H7 (cell line): ENCODE results near the gene AVPR1A. TPM values are rescaled to one million over a fixed set of nuclear protein-coding genes. Genes with fewer than 3 reads are reported as not detected.
"Not testable (repeated sequence)": the region's sequence is repeated elsewhere in the genome, so short reads cannot be mapped to it uniquely, and the experiment has no call there.

ENCODE experiments used
- DNase-seq: peaks from one replicate; pipeline ENCODE4 v3.0.0; 2012
- H3K27me3 ChIP-seq: 2 replicates; pipeline ENCODE4 v1.6.0; 2011; ENCODE audit warnings: mild to moderate bottlenecking, low read length; ENCODE audit not compliant: control insufficient read depth, insufficient read depth
- H3K36me3 ChIP-seq: replicated peaks from 2 replicates; pipeline ENCODE4 v1.5.1; 2011; ENCODE audit warnings: low read length; ENCODE audit not compliant: control insufficient read depth, insufficient read depth
- H3K4me3 ChIP-seq: 2 replicates; pipeline ENCODE4 v1.5.1; 2011; ENCODE audit warnings: low read depth, mild to moderate bottlenecking, control low read depth, low read length, moderate library complexity; ENCODE audit not compliant: insufficient read depth
- total RNA-seq: library from RNA; depleted of rRNA; stranded (reverse); fragments of >200 nt; shearing (Covaris generic); gene quantifications from 2 replicates; pipeline ENCODE4 v1.2.3, GENCODE V29; 2014; rRNA removed

Gene AVPR1A
- 0.03 TPM in 1 of 2 replicates, not detected in the other for total RNA-seq

DNA sequence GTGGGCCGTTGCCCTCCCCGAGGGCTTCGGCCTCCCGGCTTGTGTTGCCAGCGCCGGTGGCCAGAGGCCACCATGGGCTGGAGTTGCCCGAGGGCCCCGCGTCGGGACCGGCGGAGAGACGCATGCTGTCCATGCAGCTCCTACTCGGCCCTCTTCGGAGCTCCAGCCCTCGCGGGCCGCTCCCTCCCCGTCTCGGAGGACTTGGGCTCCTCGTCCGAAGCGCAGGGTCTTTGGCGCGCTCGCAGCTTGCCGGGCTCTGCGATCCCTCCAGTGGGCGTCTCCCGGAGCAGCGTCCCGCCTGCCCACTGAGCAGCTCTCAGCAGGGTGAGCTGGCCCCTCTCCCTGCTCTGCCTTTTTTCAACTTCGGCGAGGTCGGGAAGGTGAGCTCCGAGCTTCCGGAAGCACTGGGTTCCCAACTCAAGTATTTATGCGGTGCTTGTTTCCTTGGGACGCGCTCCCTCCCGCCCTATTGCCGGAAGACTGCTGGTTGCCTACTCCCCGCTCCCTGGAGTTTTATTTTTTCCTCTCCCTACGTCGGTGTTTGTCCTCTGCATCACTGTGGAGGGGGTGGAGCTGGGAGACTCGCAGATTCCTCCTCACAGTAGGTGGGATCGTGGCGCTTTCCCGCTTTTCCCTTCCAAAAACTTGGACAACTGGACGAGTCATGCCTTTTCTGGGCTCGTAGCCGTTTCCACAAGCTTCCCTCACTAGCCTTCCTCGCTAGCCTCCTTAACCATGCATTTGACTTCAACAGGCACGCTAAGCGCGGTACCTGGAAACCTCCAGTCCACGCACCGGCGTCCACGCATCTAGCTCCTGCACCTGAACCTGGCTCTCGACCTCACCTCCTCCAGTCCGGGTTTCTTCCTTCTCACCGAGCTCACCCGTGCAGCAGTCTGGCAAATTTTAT, at the start of gene AVPR1A:
TSS of gene AVPR1A (minus strand) at position 489 of the 910 bp plus-strand sequence. CDS start at position 124, 365 bp downstream.
- peak; percentile 78 for DNase-seq

GRCh38 chr12:63196168-63196567, 45.2 kb upstream of the AVPR1A start:
- no peak for DNase-seq
- H3K27me3 ChIP-seq = no peaks in the 10 kb centered on the region
- H3K4me3 ChIP-seq = no peak overlapping the region
- H3K36me3 ChIP-seq = no peaks in the 10 kb centered on the region

More for the DNA sequence above, at the start of gene AVPR1A:
- Histone ChIP-seq H3K36me3 (no peaks in the 10 kb centered on the region), H3K27me3 (peaks cover 44% of the 10 kb centered on the region), H3K4me3 (peak within 1 kb of the TSS; percentile 49)

GRCh38 chr12:63179224-63179623, 28.2 kb upstream of the AVPR1A start:
- Histone ChIP-seq H3K4me3 (no peak overlapping the region), H3K27me3 (no peaks in the 10 kb centered on the region), H3K36me3 (no peaks in the 10 kb centered on the region)
- no peak for DNase-seq

- no peaks in the 10 kb centered on the region for H3K36me3 ChIP-seq
- no peak for DNase-seq
- no peak overlapping the region for H3K4me3 ChIP-seq
- H3K27me3 ChIP-seq = no peaks in the 10 kb centered on the region
Measured at GRCh38 chr12:63170321-63170720, 19.3 kb upstream of the AVPR1A start.

DNA sequence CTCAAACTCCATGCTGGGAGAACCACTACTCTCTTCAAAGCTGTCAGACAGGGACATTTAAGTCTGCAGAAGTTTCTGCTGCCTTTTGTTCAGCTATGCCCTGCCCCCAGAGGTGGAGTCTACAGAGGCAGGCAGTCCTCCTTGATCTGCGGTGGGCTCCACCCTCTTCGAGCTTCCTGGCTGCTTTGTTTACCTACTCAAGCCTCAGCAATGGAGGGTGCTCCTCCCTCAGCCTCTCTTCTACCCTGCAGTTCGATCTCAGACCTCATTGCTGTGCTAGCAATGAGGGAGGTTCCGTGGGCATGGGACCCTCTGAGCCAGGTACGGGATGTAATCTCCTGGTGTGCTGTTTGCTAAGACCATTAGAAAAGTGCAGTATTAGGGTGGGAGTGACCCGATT, 16.7 kb upstream of the AVPR1A start:
- H3K4me3 ChIP-seq, H3K27me3 ChIP-seq, H3K36me3 ChIP-seq, DNase-seq: not testable (repeated sequence)

DNA sequence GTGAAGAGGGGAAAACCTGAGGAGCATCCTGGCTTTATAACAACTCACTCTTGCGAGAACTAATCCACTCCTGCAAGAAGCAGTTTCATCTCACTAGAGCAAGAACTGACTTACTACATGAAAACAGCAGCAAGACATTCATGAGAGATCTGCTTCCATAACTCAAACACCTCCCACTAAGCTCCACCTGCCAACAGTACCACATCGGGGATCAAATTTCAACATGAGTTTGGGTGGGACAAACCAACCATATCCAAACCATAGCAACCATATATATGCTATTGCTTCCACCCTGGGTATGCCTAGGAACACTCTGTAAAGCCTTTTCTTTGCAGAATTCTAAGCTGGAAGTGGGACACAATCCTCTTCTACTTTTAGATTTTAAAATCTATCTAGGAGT, 13.9 kb upstream of the AVPR1A start:
- DNase-seq = no peak
- H3K27me3 ChIP-seq = no peaks in the 10 kb centered on the region
- H3K4me3 ChIP-seq = no peak overlapping the region
- H3K36me3 ChIP-seq = no peaks in the 10 kb centered on the region

DNA sequence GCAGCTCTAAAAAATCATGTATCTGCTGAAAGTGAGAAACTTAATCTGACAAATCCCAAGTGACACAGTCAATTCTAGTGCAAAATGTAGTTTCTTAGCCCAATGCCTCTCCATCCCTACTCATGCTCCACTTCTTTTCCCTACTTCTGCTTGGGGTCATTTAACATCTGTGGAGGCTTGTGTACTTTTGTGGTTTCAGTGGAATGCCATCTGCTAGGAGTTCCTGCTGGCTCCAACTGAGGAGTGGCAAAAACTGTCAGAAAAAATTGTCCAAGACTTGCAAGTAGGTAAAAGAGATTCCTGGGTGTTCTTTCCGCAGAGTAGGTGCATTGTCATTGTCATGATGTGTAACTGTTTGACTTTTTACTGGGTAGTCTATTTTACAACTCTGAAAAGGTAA, 12.5 kb upstream of the AVPR1A start:
- Histone ChIP-seq H3K4me3 (no peak overlapping the region), H3K36me3 (no peaks in the 10 kb centered on the region), H3K27me3 (no peaks in the 10 kb centered on the region)
- DNase-seq = no peak

- no peak for DNase-seq
- H3K4me3 ChIP-seq = no peak overlapping the region
- H3K36me3 ChIP-seq = no peaks in the 10 kb centered on the region
- peaks cover 17% of the 10 kb centered on the region for H3K27me3 ChIP-seq
Measured at GRCh38 chr12:63155375-63155774, 4.4 kb upstream of the AVPR1A start.

GRCh38 chr12:63154560-63154959, 3.6 kb upstream of the AVPR1A start:
- Histone ChIP-seq H3K4me3 (no peak overlapping the region), H3K27me3 (peaks cover 25% of the 10 kb centered on the region), H3K36me3 (no peaks in the 10 kb centered on the region)
- no peak for DNase-seq

DNA sequence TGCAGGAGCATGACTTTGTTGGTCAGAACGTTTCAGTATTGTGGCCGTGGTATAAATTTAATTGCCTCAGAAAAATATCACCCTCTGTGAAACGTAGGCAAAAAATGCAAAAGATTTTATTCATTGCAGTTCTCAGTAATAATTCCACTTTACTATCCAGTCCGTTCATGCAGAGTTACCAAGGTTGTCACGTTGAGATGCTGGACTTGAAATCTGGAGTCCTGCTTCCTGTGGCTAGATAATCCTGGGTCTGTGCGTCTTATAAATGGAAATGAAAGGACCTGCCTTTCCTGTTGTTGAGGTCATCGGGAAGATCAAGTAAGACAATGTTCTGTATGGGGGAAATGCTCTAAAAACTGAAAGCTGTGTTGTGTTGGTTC, 1.3 kb upstream of the AVPR1A start:
- DNase-seq = no peak
- H3K27me3 ChIP-seq = peaks cover 44% of the 10 kb centered on the region
- H3K36me3 ChIP-seq = no peaks in the 10 kb centered on the region
- no peak overlapping the region for H3K4me3 ChIP-seq

DNA sequence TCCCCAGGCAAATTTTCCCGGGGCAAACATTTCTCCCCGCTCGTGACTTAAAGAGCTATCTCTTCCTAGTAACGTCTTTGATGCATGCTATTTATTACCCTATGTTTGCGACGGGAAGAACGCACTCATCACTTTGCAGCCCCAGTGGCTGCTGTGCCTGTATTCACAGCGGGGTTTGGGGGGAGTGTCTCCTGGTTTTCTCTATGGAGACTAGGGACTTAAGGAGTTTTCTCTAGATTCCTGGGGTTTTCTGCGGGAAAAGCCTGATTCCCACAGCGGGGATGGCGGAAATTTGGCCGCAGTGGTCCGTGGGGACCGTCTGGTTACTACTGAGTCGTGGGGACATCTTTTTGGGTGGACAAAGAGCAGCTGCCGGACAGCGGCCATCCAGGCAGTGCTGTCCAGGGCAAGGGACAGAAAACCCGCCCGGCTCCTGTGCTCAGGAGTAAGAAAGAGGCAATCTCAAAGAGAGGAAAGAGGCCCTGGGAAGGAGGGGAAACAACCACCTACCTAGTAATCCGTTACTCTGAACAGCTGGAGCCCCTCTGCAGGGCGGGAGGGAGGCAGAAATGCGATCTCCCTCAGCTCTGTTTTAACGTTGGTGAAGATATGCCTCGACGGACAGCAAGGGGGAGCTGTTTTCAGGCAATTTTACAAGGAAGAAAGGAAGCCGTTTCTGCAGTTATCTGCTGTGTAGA, 771 bp upstream of the AVPR1A start:
- no peaks in the 10 kb centered on the region for H3K36me3 ChIP-seq
- H3K27me3 ChIP-seq = peaks cover 44% of the 10 kb centered on the region
- DNase-seq = peak; percentile 69
- H3K4me3 ChIP-seq = peak overlapping the region; percentile 49

GRCh38 chr12:63149909-63150712, 890 bp downstream of the AVPR1A start:
- peak overlapping the region; percentile 49 for H3K4me3 ChIP-seq
- DNase-seq = peak; percentile 56
- H3K27me3 ChIP-seq = peaks cover 44% of the 10 kb centered on the region
- H3K36me3 ChIP-seq = no peaks in the 10 kb centered on the region

GRCh38 chr12:63144556-63144955, 6.4 kb downstream of the AVPR1A start:
- no peak for DNase-seq
- Histone ChIP-seq H3K4me3 (no peak overlapping the region), H3K36me3 (no peaks in the 10 kb centered on the region), H3K27me3 (peaks cover 19% of the 10 kb centered on the region)

GRCh38 chr12:63138488-63138887, 12.5 kb downstream of the AVPR1A start:
- no peaks in the 10 kb centered on the region for H3K27me3 ChIP-seq
- no peaks in the 10 kb centered on the region for H3K36me3 ChIP-seq
- no peak for DNase-seq
- no peak overlapping the region for H3K4me3 ChIP-seq
